HepG2 (cell line): ENCODE results near the gene KLC3. TPM values are rescaled to one million over a fixed set of nuclear protein-coding genes. Genes with fewer than 3 reads are reported as not detected.

Experiments
- ATRX ChIP-seq: sonication (generic); formaldehyde crosslinking; IDR thresholded peaks from 2 replicates; pipeline ENCODE4 v1.4.0; 2020; ENCODE audit warnings: missing genetic modification reagents, borderline replicate concordance
- BATF2 ChIP-seq: sonication (generic); formaldehyde crosslinking; IDR thresholded peaks from 2 replicates; pipeline ENCODE4 v1.8.0; 2022; ENCODE audit warnings: mild to moderate bottlenecking, missing genetic modification reagents, moderate library complexity
- CBX2 ChIP-seq, 2 experiments: fragments of 200-600 bp in 1 of 2; sonication (generic); formaldehyde crosslinking in 1 of 2; IDR thresholded peaks; 2 replicates each; pipeline versions ENCODE4 v1.7.0 to v1.8.1; 2018 to 2022; ENCODE audit warnings: low read depth in 2 of 2, low read length in 1 of 2, mild to moderate bottlenecking in 1 of 2, missing genetic modification reagents in 1 of 2
- CSRNP1 ChIP-seq: sonication (generic); formaldehyde crosslinking; IDR thresholded peaks from 2 replicates; pipeline ENCODE4 v1.8.1; 2023; ENCODE audit warnings: mild to moderate bottlenecking, missing genetic modification reagents
- KDM3A ChIP-seq: IDR thresholded peaks from 2 replicates; pipeline ENCODE4 v1.6.1; 2018; ENCODE audit warnings: low read depth, missing compliant biosample characterization
- MAFK ChIP-seq, 2 experiments: IDR thresholded peaks in 1 of 2; conservative IDR thresholded peaks in 1 of 2; 2 replicates each; pipeline ENCODE4 v1.6.1; 2011; ENCODE audit warnings: improper control_type of control experiment in 2 of 2, low read length in 2 of 2
- MXD3 ChIP-seq: IDR thresholded peaks from 2 replicates; pipeline ENCODE4 v1.6.1; 2016; ENCODE audit warnings: mild to moderate bottlenecking, missing biosample characterization, missing genetic modification reagents
- NCOR1 ChIP-seq: fragments of 200-600 bp; sonication (generic); IDR thresholded peaks from 2 replicates; pipeline ENCODE4 v1.7.0; 2017; ENCODE audit warnings: antibody characterized with exemption, low read length, borderline replicate concordance
- NFYC ChIP-seq: IDR thresholded peaks from 2 replicates; pipeline ENCODE4 v1.6.1; 2016; ENCODE audit warnings: missing genetic modification reagents, missing compliant biosample characterization
- NR2F1 ChIP-seq, 2 experiments: fragments of 450-650 bp in 1 of 2; formaldehyde crosslinking in 1 of 2; IDR thresholded peaks; 2 replicates each; pipeline versions ENCODE4 v1.5.0 to v1.6.1; 2016 to 2020; ENCODE audit warnings: mild to moderate bottlenecking in 1 of 2, missing compliant biosample characterization in 1 of 2, missing genetic modification reagents in 1 of 2, moderate library complexity in 1 of 2
- RXRB ChIP-seq: IDR thresholded peaks from 2 replicates; pipeline ENCODE4 v1.6.1; 2016; ENCODE audit warnings: borderline replicate concordance, missing genetic modification reagents, missing compliant biosample characterization
- SMARCC2 ChIP-seq: fragments of 450-650 bp; IDR thresholded peaks from 2 replicates; pipeline ENCODE4 v1.6.1; 2017; ENCODE audit warnings: antibody characterized with exemption, mild to moderate bottlenecking
- SOX6 ChIP-seq, 2 experiments: fragments of 450-650 bp in 1 of 2; sonication (generic) in 1 of 2; formaldehyde crosslinking in 1 of 2; IDR thresholded peaks; 2 replicates each; pipeline versions ENCODE4 v1.4.0 to v1.6.1; 2017 to 2020; ENCODE audit warnings: antibody characterized with exemption in 1 of 2, mild to moderate bottlenecking in 1 of 2, missing genetic modification reagents in 1 of 2
- TCF7L2 ChIP-seq: IDR thresholded peaks from 2 replicates; pipeline ENCODE4 v1.6.1; 2011; ENCODE audit warnings: mild to moderate bottlenecking, low read depth, low read length, moderate library complexity
- THYN1 ChIP-seq: sonication (generic); formaldehyde crosslinking; IDR thresholded peaks from 2 replicates; pipeline ENCODE4 v1.8.1; 2023; ENCODE audit warnings: low read depth, mild to moderate bottlenecking, moderate library complexity, missing genetic modification reagents, borderline replicate concordance
- ZNF414 ChIP-seq: sonication (generic); formaldehyde crosslinking; IDR thresholded peaks from 2 replicates; pipeline ENCODE4 v1.5.0; 2020; ENCODE audit warnings: missing genetic modification reagents
- ZNF609 ChIP-seq: sonication (generic); formaldehyde crosslinking; IDR thresholded peaks from 2 replicates; pipeline ENCODE4 v1.4.0; 2020; ENCODE audit warnings: mild to moderate bottlenecking, missing genetic modification reagents, borderline replicate concordance
- ZSCAN22 ChIP-seq: sonication (generic); formaldehyde crosslinking; IDR thresholded peaks from 2 replicates; pipeline ENCODE4 v1.4.0; 2020; ENCODE audit warnings: mild to moderate bottlenecking, missing genetic modification reagents
- polyA plus RNA-seq, 8 experiments: library from polyadenylated mRNA; depleted of rRNA in 3 of 8; stranded (reverse) in 7 of 8; unstranded in 1 of 8; fragments of >200 nt; fragmentation: Illumina TruSeq in 4 of 8; extraction: Trizol in 4 of 8; gene quantifications; 2 replicates each; pipeline versions ENCODE4 v1.2.1 to v1.2.3, GENCODE V29; 2011 to 2016; ENCODE audit warnings: low read depth in 4 of 8, missing spikeins in 1 of 8, mixed read lengths in 1 of 8; ENCODE audit not compliant: insufficient read depth in 1 of 8
- total RNA-seq, 5 experiments: library from RNA; depleted of rRNA; stranded (reverse); fragments of >200 nt; fragmentation: Illumina TruSeq; extraction: Trizol; gene quantifications; 2 replicates each; pipeline ENCODE4 v1.2.3, GENCODE V29; 2016; ENCODE audit warnings: low read depth in 1 of 5

KLC3 gene
- total and polyA plus RNA-seq, 2 of the 13 experiments (the other 11 are each of a cell fraction or from before 2014, with no cell fraction given): 0.13 TPM; not detected in 1

- TF ChIP-seq RXRB: no peak
- TF ChIP-seq KDM3A: no peak
- no peak for TF ChIP-seq ZNF414 (CRISPR knock-in tag)
- TF ChIP-seq SOX6 (IDR thresholded peaks at IDR 0.05): no peak
- TF ChIP-seq SOX6 (CRISPR knock-in tag; IDR thresholded peaks at IDR 0.05): no peak
- TF ChIP-seq MXD3 (CRISPR knock-in tag): no peak
- no peak for TF ChIP-seq ZNF609 (CRISPR knock-in tag)
- no peak for TF ChIP-seq TCF7L2
- TF ChIP-seq NR2F1 (CRISPR knock-in tag; IDR thresholded peaks at IDR 0.05): no peak
- TF ChIP-seq CBX2 (IDR thresholded peaks at IDR 0.05; ENCODE audit: low read depth, low read length): no peak
- no peak for TF ChIP-seq CBX2 (CRISPR knock-in tag; IDR thresholded peaks at IDR 0.05; ENCODE audit: low read depth)
- no peak for TF ChIP-seq THYN1 (CRISPR knock-in tag)
- TF ChIP-seq ZSCAN22 (CRISPR knock-in tag): peak; percentile 94
- no peak for TF ChIP-seq MAFK (conservative IDR thresholded peaks at IDR 0.05 in 1 of 2, IDR thresholded peaks at IDR 0.05 in 1 of 2; ENCODE audit: low read length in 2 of 2)
- TF ChIP-seq BATF2 (CRISPR knock-in tag): no peak
- no peak for TF ChIP-seq ATRX (CRISPR knock-in tag)
- 0 out of 2 replicates have a peak, but pooled peaks have one; percentile 17 for TF ChIP-seq NFYC (CRISPR knock-in tag)
- TF ChIP-seq CSRNP1 (CRISPR knock-in tag): no peak
- TF ChIP-seq NCOR1: no peak
- TF ChIP-seq SMARCC2: no peak
Measured at GRCh38 chr19:45304141-45304926, 36.2 kb upstream of the KLC3 start (continued).
